ENCODE results near the gene RHOV. TPM values are rescaled to one million over a fixed set of nuclear protein-coding genes. Genes with fewer than 3 reads are reported as not detected.
"Not testable (repeated sequence)": the region's sequence is repeated elsewhere in the genome, so short reads cannot be mapped to it uniquely, and the experiment has no call there.

RHOV gene
- total RNA-seq, 1 experiment from 2014 or later = 0.12 TPM

GRCh38 chr15:40872791-40873693, 992 bp downstream of the RHOV start:
- no peak for DNase-seq (ENCODE audit: low read depth)

GRCh38 chr15:40871749-40872617, 2.1 kb downstream of the RHOV start:
- no peak for DNase-seq (ENCODE audit: low read depth)

GRCh38 chr15:40870716-40871115, 3.3 kb downstream of the RHOV start:
- DNase-seq (ENCODE audit: low read depth) = no peak

GRCh38 chr15:40869686-40870085, 4.3 kb downstream of the RHOV start:
- no peak for DNase-seq (ENCODE audit: low read depth)

GRCh38 chr15:40867199-40867598, 6.8 kb downstream of the RHOV start:
- DNase-seq (ENCODE audit: low read depth) = no peak

GRCh38 chr15:40863660-40864270, 10.3 kb downstream of the RHOV start:
- DNase-seq (ENCODE audit: low read depth) = no peak

- not testable (repeated sequence) for DNase-seq (ENCODE audit: low read depth)
Measured at GRCh38 chr15:40861147-40861546, 12.9 kb downstream of the RHOV start.

- DNase-seq (ENCODE audit: low read depth) = peak; percentile 70
Measured at GRCh38 chr15:40859206-40859851, 14.7 kb downstream of the RHOV start.

GRCh38 chr15:40858706-40859105, 15.3 kb downstream of the RHOV start:
- DNase-seq (ENCODE audit: low read depth) = no peak

- DNase-seq (ENCODE audit: low read depth) = peak; percentile 63
Measured at GRCh38 chr15:40857601-40858341, 16.3 kb downstream of the RHOV start.

- no peak for DNase-seq (ENCODE audit: low read depth)
Measured at GRCh38 chr15:40856746-40857145, 17.3 kb downstream of the RHOV start.

GRCh38 chr15:40855706-40856234, 18.3 kb downstream of the RHOV start:
- no peak for DNase-seq (ENCODE audit: low read depth)

- no peak for DNase-seq (ENCODE audit: low read depth)
Measured at GRCh38 chr15:40854161-40854560, 19.9 kb downstream of the RHOV start.

GRCh38 chr15:40853241-40853890, 20.7 kb downstream of the RHOV start:
- no peak for DNase-seq (ENCODE audit: low read depth)

GRCh38 chr15:40852529-40852928, 21.5 kb downstream of the RHOV start:
- no peak for DNase-seq (ENCODE audit: low read depth)

- DNase-seq (ENCODE audit: low read depth) = no peak
Measured at GRCh38 chr15:40850576-40851112, 23.4 kb downstream of the RHOV start.

- no peak for DNase-seq (ENCODE audit: low read depth)
Measured at GRCh38 chr15:40847223-40847961, 26.6 kb downstream of the RHOV start.

GRCh38 chr15:40846841-40847222, 27.2 kb downstream of the RHOV start:
- DNase-seq (ENCODE audit: low read depth) = no peak
